ENCODE measurements around the gene TMEM101. TPM values are rescaled to one million over a fixed set of nuclear protein-coding genes. Genes with fewer than 3 reads are reported as not detected.
A peak's percentile ranks its signal among the peaks of the same experiment; 100 is the strongest.

The TMEM101 gene
- total RNA-seq, 1 experiment from 2014 or later = 25.6 TPM

GRCh38 chr17:44061446-44061845 is 46.7 kb upstream of the TMEM101 start:
- intact Hi-C loops (cut with micrococcal nuclease) = no loop called here
- Mint-ChIP-seq H3K36me3 (ENCODE audit: insufficient read depth, unreplicated experiment) (peaks cover 83% of the 10 kb centered on the region), H3K4me3 (ENCODE audit: unreplicated experiment) (no peak overlapping the region), H3K27me3 (ENCODE audit: insufficient read depth, unreplicated experiment) (no peaks in the 10 kb centered on the region), H3K9me3 (ENCODE audit: unreplicated experiment) (no peaks in the 10 kb centered on the region), H3K27ac (ENCODE audit: low read depth, unreplicated experiment) (no peak overlapping the region), H3K4me1 (ENCODE audit: insufficient read depth, unreplicated experiment) (peaks cover 14% of the 10 kb centered on the region)
- DNase-seq (ENCODE audit: unreplicated experiment) = no peak
- no peak for TF ChIP-seq CTCF (IDR thresholded peaks at IDR 0.05; ENCODE audit: unreplicated experiment)
- ChIA-PET CTCF (interaction anchor here (1.2 to 3.5 kb wide), 2 partner anchors 18 to 20 kb away, joined by 3 to 15 read pairs; no protein-coding TSS in a partner anchor), POLR2A (interaction anchor here (0.6 to 1.9 kb wide), 3 partner anchors 10 to 77 kb away, joined by 3 to 7 read pairs (median 3); no protein-coding TSS in a partner anchor)
- no TSS peak for BruUV-seq (replicated peaks)

GRCh38 chr17:44059101-44059892 is 44.5 kb upstream of the TMEM101 start:
- no peak for DNase-seq (ENCODE audit: unreplicated experiment)
- Mint-ChIP-seq H3K36me3 (ENCODE audit: insufficient read depth, unreplicated experiment) (peaks cover 89% of the 10 kb centered on the region), H3K9me3 (ENCODE audit: unreplicated experiment) (no peaks in the 10 kb centered on the region), H3K27me3 (ENCODE audit: insufficient read depth, unreplicated experiment) (no peaks in the 10 kb centered on the region), H3K4me3 (ENCODE audit: unreplicated experiment) (no peak overlapping the region), H3K4me1 (ENCODE audit: insufficient read depth, unreplicated experiment) (peaks cover 12% of the 10 kb centered on the region), H3K27ac (ENCODE audit: low read depth, unreplicated experiment) (no peak overlapping the region)
- intact Hi-C loops (cut with micrococcal nuclease) = no loop called here
- POLR2A ChIA-PET = interaction anchor here (1.9 kb wide), 1 partner anchor 12 kb away, joined by 7 read pairs; no protein-coding TSS in a partner anchor
- no TSS peak for BruUV-seq (replicated peaks)
- CTCF ChIA-PET = interaction anchor here (1.5 to 3.5 kb wide), 2 partner anchors 16 to 18 kb away, joined by 6 to 15 read pairs; no protein-coding TSS in a partner anchor
- TF ChIP-seq CTCF (IDR thresholded peaks at IDR 0.05; ENCODE audit: unreplicated experiment) = no peak

GRCh38 chr17:44053125-44053872 is 38.5 kb upstream of the TMEM101 start:
- CTCF ChIA-PET = no interaction called here

More at GRCh38 chr17:44053125-44053872, 38.5 kb upstream of the TMEM101 start:
- peak overlapping the region; percentile 65 for H3K27ac Mint-ChIP-seq (ENCODE audit: low read depth, unreplicated experiment)
- no peaks in the 10 kb centered on the region for H3K27me3 Mint-ChIP-seq (ENCODE audit: insufficient read depth, unreplicated experiment)
- BruUV-seq (replicated peaks) = no TSS peak
- POLR2A ChIA-PET = interaction anchor here (0.6 kb wide), 1 partner anchor 447 kb away, joined by 3 read pairs; no protein-coding TSS in a partner anchor
- TF ChIP-seq CTCF (IDR thresholded peaks at IDR 0.05; ENCODE audit: unreplicated experiment) = no peak
- H3K9me3 Mint-ChIP-seq (ENCODE audit: unreplicated experiment) = no peaks in the 10 kb centered on the region
- no peak for DNase-seq (ENCODE audit: unreplicated experiment)
- no peak overlapping the region for H3K4me3 Mint-ChIP-seq (ENCODE audit: unreplicated experiment)
- H3K4me1 Mint-ChIP-seq (ENCODE audit: insufficient read depth, unreplicated experiment) = no peaks in the 10 kb centered on the region
- H3K36me3 Mint-ChIP-seq (ENCODE audit: insufficient read depth, unreplicated experiment) = peaks cover 82% of the 10 kb centered on the region
- intact Hi-C loops (cut with micrococcal nuclease) = no loop called here
